AG04449 (cell line): ENCODE measurements around the gene RIT1.

Source experiments
- CTCF ChIA-PET: fragments of 350-600 bp; formaldehyde crosslinking; extraction: SDS; loops from one replicate; lab custom pipeline; 2021; ENCODE audit warnings: antibody characterized with exemption; lab: Yijun Ruan, JAX
- POLR2A ChIA-PET: fragments of 400-600, 350-600 bp; formaldehyde crosslinking; extraction: SDS; loops from one replicate; lab custom pipeline; 2020; ENCODE audit warnings: antibody characterized with exemption, inconsistent platforms; lab: Yijun Ruan, JAX
- DNase-seq: peaks from one replicate; pipeline ENCODE4 v3.0.0-alpha.2; 2010; ENCODE audit warnings: low read depth, low spot score
- H3K4me3 ChIP-seq: 2 replicates; pipeline ENCODE4 v1.5.1; 2011; ENCODE audit warnings: low read depth, mild to moderate bottlenecking, control low read depth, low read length
- CTCF ChIP-seq: IDR thresholded peaks from one replicate; pipeline ENCODE4 v1.5.1; 2011; ENCODE audit warnings: mild to moderate bottlenecking, moderate library complexity, low read length, control low read depth, inconsistent platforms; ENCODE audit not compliant: insufficient read depth; ENCODE audit errors: missing control alignments

The RIT1 gene

GRCh38 chr1:155951753-155952504 lies 40.8 kb upstream of the RIT1 start:
- ChIA-PET CTCF (interaction anchor here (0.8 to 1.2 kb wide), 2 partner anchors 14 to 16 kb away, joined by 3 read pairs; no protein-coding TSS in a partner anchor), POLR2A (interaction anchor here (1.9 kb wide), 1 partner anchor 10 kb away, joined by 6 read pairs; no protein-coding TSS in a partner anchor)
- no peak overlapping the region for H3K4me3 ChIP-seq
- DNase-seq, result no peak
- TF ChIP-seq CTCF, result no peak

GRCh38 chr1:155950829-155951228 lies 39.7 kb upstream of the RIT1 start:
- DNase-seq, result no peak
- H3K4me3 ChIP-seq, result no peak overlapping the region
- no peak for TF ChIP-seq CTCF
- ChIA-PET CTCF (interaction anchor here (0.8 kb wide), 1 partner anchor 39 kb away, joined by 3 read pairs; no protein-coding TSS in a partner anchor), POLR2A (interaction anchor here (0.6 to 1.9 kb wide), 2 partner anchors 11 to 16 kb away, joined by 5 to 6 read pairs; no protein-coding TSS in a partner anchor)

GRCh38 chr1:155947741-155948140 lies 36.6 kb upstream of the RIT1 start:
- ChIA-PET CTCF (interaction anchor here (2.7 to 3.5 kb wide), 2 partner anchors 9 to 41 kb away, joined by 13 read pairs; no protein-coding TSS in a partner anchor), POLR2A (interaction anchor here (0.9 kb wide), 1 partner anchor 29 kb away, joined by 3 read pairs; no protein-coding TSS in a partner anchor)
- no peak for TF ChIP-seq CTCF

GRCh38 chr1:155947292-155947691 lies 36.1 kb upstream of the RIT1 start:
- H3K4me3 ChIP-seq, result no peak overlapping the region
- POLR2A ChIA-PET, result no interaction called here
- CTCF ChIA-PET, result interaction anchor here (2.7 to 3.5 kb wide), 2 partner anchors 9 to 42 kb away, joined by 13 read pairs; no protein-coding TSS in a partner anchor
- no peak for TF ChIP-seq CTCF
- DNase-seq, result no peak

More at GRCh38 chr1:155947741-155948140, 36.6 kb upstream of the RIT1 start:
- no peak overlapping the region for H3K4me3 ChIP-seq
- no peak for DNase-seq

GRCh38 chr1:155946633-155947219 lies 35.6 kb upstream of the RIT1 start:
- POLR2A ChIA-PET, result no interaction called here
- H3K4me3 ChIP-seq, result no peak overlapping the region
- DNase-seq, result no peak
- no peak for TF ChIP-seq CTCF
- CTCF ChIA-PET, result interaction anchor here (3.3 kb wide), 1 partner anchor 43 kb away, joined by 23 read pairs; no protein-coding TSS in a partner anchor

- CTCF ChIA-PET, result interaction anchor here (1.1 to 3.3 kb wide), 6 partner anchors 10 to 46 kb away, joined by 3 to 23 read pairs (median 5); no protein-coding TSS in a partner anchor
- no peak for TF ChIP-seq CTCF
- no peak for DNase-seq
- POLR2A ChIA-PET, result interaction anchor here (0.6 to 1.5 kb wide), 2 partner anchors 10 to 12 kb away, joined by 4 read pairs; partner anchors contain the start of gene KHDC4
- no peak overlapping the region for H3K4me3 ChIP-seq
These were observed 33.3 kb upstream of the RIT1 start for GRCh38 chr1:155944444-155944799.
